Endothelial cell of umbilical vein (primary cell): Measurements from ENCODE around the gene FAM241B.

Experiments
- POLR2A ChIP-seq: IDR thresholded peaks from 2 replicates; pipeline ENCODE4 v1.6.1; 2012; ENCODE audit warnings: low read depth, mild to moderate bottlenecking, control low read depth, low read length
- POLR2AphosphoS5 ChIP-seq: IDR thresholded peaks from 2 replicates; pipeline ENCODE4 v1.6.1; 2012; ENCODE audit warnings: low read depth, mild to moderate bottlenecking, control low read depth, low read length, moderate library complexity; ENCODE audit not compliant: insufficient read depth

DNA sequence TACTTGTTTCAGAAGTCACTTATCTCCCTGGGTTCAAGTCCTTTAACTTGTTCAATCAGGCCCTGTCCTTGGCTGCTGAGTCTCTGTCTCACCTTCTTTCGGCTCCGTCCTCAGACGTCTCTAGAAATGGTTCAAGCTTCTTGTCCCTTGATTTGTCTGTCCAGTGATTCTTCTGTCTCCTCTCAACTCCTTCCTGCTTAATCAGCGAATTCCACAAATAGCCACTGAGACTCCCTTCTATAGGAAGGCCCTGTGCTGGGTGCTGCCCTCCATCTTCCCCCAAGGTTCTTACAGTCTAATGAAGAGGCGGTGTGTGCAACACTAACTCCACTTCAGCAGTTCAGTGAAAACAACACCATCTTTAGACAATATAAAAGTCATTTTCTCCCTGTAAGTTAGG, 12.7 kb downstream of the FAM241B start:
- no peak for TF ChIP-seq POLR2A
- no peak for TF ChIP-seq POLR2AphosphoS5
